Activated T-cell treated with anti-CD3 and anti-CD28 coated beads, Interleukin-2, amount 50 U/mL, for 72 hours (primary cell): Measurements from ENCODE around the gene ERI2. TPM values are rescaled to one million over a fixed set of nuclear protein-coding genes. Genes with fewer than 3 reads are reported as not detected.

Experiments used
- ATAC-seq, 2 donors: fragments of 150-1000 bp; cut with Tn5 transposase; replicated peaks in 1 of 2; 2 replicates each; pipeline ENCODE4 v1.10.0; 2021; ENCODE audit warnings: moderate library complexity in 2 of 2, mild to moderate bottlenecking in 1 of 2
- DNase-seq, 2 donors: peaks; one replicate each; pipeline ENCODE4 v3.0.0; 2021 to 2022; ENCODE audit warnings: mixed read lengths in 1 of 2
- H3K27ac Mint-ChIP-seq: one replicate; pipeline ENCODE4 v1.8.0; 2022; ENCODE audit warnings: mild to moderate bottlenecking, moderate library complexity, mixed read lengths
- H3K27me3 Mint-ChIP-seq: one replicate; pipeline ENCODE4 v1.8.0; 2022; ENCODE audit warnings: low read depth, mixed read lengths
- H3K36me3 Mint-ChIP-seq, 2 donors: one replicate each; pipeline ENCODE4 v1.8.0; 2022; ENCODE audit warnings: mixed read lengths in 2 of 2, mild to moderate bottlenecking in 1 of 2; ENCODE audit not compliant: insufficient read depth in 2 of 2
- H3K4me1 Mint-ChIP-seq: one replicate; pipeline ENCODE4 v1.8.0; 2022; ENCODE audit warnings: low read depth, mixed read lengths
- H3K4me3 Mint-ChIP-seq, 2 donors: one replicate each; pipeline ENCODE4 v1.8.0; 2022; ENCODE audit warnings: mild to moderate bottlenecking in 2 of 2, mixed read lengths in 2 of 2, moderate library complexity in 2 of 2
- H3K9me3 Mint-ChIP-seq, 2 donors: one replicate each; pipeline ENCODE4 v1.8.0; 2022; ENCODE audit warnings: mixed read lengths in 2 of 2
- total RNA-seq, 2 donors: library from RNA; stranded (reverse); gene quantifications; one replicate each; pipeline ENCODE4 v1.2.3, GENCODE V29; 2022

ERI2 gene
- 10 to 100 TPM; 20.8 to 24.7 TPM for total RNA-seq

- peak; percentile 79 to 84 for DNase-seq
- peak within 1 kb of the TSS; percentile 98 to 99 for H3K4me3 Mint-ChIP-seq
- H3K27me3 Mint-ChIP-seq, result no peaks in the 10 kb centered on the region
- peak; percentile 88 to 92 for ATAC-seq
- peak within 1 kb of the TSS; percentile 98 for H3K27ac Mint-ChIP-seq
- H3K4me1 Mint-ChIP-seq, result peaks cover 21% of the 10 kb centered on the region
- H3K9me3 Mint-ChIP-seq, result no peaks in the 10 kb centered on the region
- peaks cover 1 to 8% of the 10 kb centered on the region in 2 donors for H3K36me3 Mint-ChIP-seq
These were observed at the start of gene ERI2, which contains the start of gene REXO5 for GRCh38 chr16:20806168-20807050. Gene ERI2, minus strand, starts transcription at chr16:20806472. Its CDS starts 42 bp downstream, at chr16:20806430. Gene REXO5, plus strand, starts transcription at chr16:20806527. Its CDS starts 427 bp downstream, at chr16:20806954.

- Mint-ChIP-seq H3K27ac (no peak overlapping the region), H3K9me3 (no peaks in the 10 kb centered on the region), H3K27me3 (no peaks in the 10 kb centered on the region), H3K4me1 (peaks cover 3% of the 10 kb centered on the region), H3K4me3 (no peak overlapping the region), H3K36me3 (peaks cover 0 to 3% of the 10 kb centered on the region in 2 donors)
- DNase-seq, result no peak
- ATAC-seq, result no peak
These were observed 48.7 kb upstream of the ERI2 start for GRCh38 chr16:20854963-20855362.

GRCh38 chr16:20853981-20854620, 47.8 kb upstream of the ERI2 start:
- no peaks in the 10 kb centered on the region for H3K36me3 Mint-ChIP-seq

GRCh38 chr16:20853143-20853542, 46.9 kb upstream of the ERI2 start:
- H3K27ac Mint-ChIP-seq, result peak overlapping the region; percentile 14
- no peaks in the 10 kb centered on the region for H3K36me3 Mint-ChIP-seq
- no peak for DNase-seq
- no peaks in the 10 kb centered on the region for H3K9me3 Mint-ChIP-seq
- H3K4me3 Mint-ChIP-seq, result no peak overlapping the region
- ATAC-seq, result no peak
- H3K4me1 Mint-ChIP-seq, result peaks cover 4% of the 10 kb centered on the region
- no peaks in the 10 kb centered on the region for H3K27me3 Mint-ChIP-seq

More at GRCh38 chr16:20853981-20854620, 47.8 kb upstream of the ERI2 start:
- Mint-ChIP-seq H3K4me1 (peaks cover 4% of the 10 kb centered on the region), H3K27ac (peak overlapping the region; percentile 48), H3K9me3 (no peaks in the 10 kb centered on the region), H3K27me3 (no peaks in the 10 kb centered on the region), H3K4me3 (no peak overlapping the region)
- ATAC-seq, result no peak
- no peak for DNase-seq

- no peaks in the 10 kb centered on the region for H3K9me3 Mint-ChIP-seq
These were observed 45.3 kb upstream of the ERI2 start for GRCh38 chr16:20851601-20852000.

GRCh38 chr16:20850981-20851380, 44.7 kb upstream of the ERI2 start:
- Mint-ChIP-seq H3K9me3 (no peaks in the 10 kb centered on the region), H3K27ac (no peak overlapping the region), H3K27me3 (no peaks in the 10 kb centered on the region), H3K36me3 (no peaks in the 10 kb centered on the region), H3K4me1 (peaks cover 4% of the 10 kb centered on the region), H3K4me3 (no peak overlapping the region)
- DNase-seq (no peak), ATAC-seq (no peak)

More at GRCh38 chr16:20851601-20852000, 45.3 kb upstream of the ERI2 start:
- Mint-ChIP-seq H3K4me3 (no peak overlapping the region), H3K27ac (no peak overlapping the region), H3K27me3 (no peaks in the 10 kb centered on the region), H3K4me1 (peaks cover 4% of the 10 kb centered on the region), H3K36me3 (no peaks in the 10 kb centered on the region)
- ATAC-seq, result no peak
- no peak for DNase-seq

- Mint-ChIP-seq H3K36me3 (no peaks in the 10 kb centered on the region), H3K27me3 (no peaks in the 10 kb centered on the region), H3K9me3 (no peaks in the 10 kb centered on the region), H3K4me3 (no peak overlapping the region), H3K4me1 (peaks cover 10% of the 10 kb centered on the region), H3K27ac (no peak overlapping the region)
- ATAC-seq, result peak in 1 of 2 donors; percentile 56
- peak; percentile 58 to 68 for DNase-seq
These were observed 43.5 kb upstream of the ERI2 start for GRCh38 chr16:20849589-20850390.

- H3K36me3 Mint-ChIP-seq, result peaks cover 0 to 4% of the 10 kb centered on the region in 2 donors
- no peaks in the 10 kb centered on the region for H3K9me3 Mint-ChIP-seq
- peaks cover 22% of the 10 kb centered on the region for H3K4me1 Mint-ChIP-seq
- H3K27me3 Mint-ChIP-seq, result no peaks in the 10 kb centered on the region
- no peak overlapping the region for H3K4me3 Mint-ChIP-seq
- H3K27ac Mint-ChIP-seq, result no peak overlapping the region
- DNase-seq, result no peak
- no peak for ATAC-seq
These were observed 41.3 kb upstream of the ERI2 start for GRCh38 chr16:20847550-20847949.

GRCh38 chr16:20846551-20846950, 40.3 kb upstream of the ERI2 start:
- Mint-ChIP-seq H3K36me3 (peaks cover 0 to 6% of the 10 kb centered on the region in 2 donors), H3K9me3 (no peaks in the 10 kb centered on the region), H3K27ac (no peak overlapping the region), H3K27me3 (no peaks in the 10 kb centered on the region), H3K4me3 (no peak overlapping the region), H3K4me1 (peaks cover 22% of the 10 kb centered on the region)
- no peak for DNase-seq
- no peak for ATAC-seq

GRCh38 chr16:20846030-20846429, 39.8 kb upstream of the ERI2 start:
- Mint-ChIP-seq H3K27me3 (no peaks in the 10 kb centered on the region), H3K4me3 (no peak overlapping the region), H3K36me3 (peaks cover 2 to 8% of the 10 kb centered on the region in 2 donors), H3K27ac (no peak overlapping the region), H3K9me3 (no peaks in the 10 kb centered on the region), H3K4me1 (peaks cover 22% of the 10 kb centered on the region)
- DNase-seq (no peak), ATAC-seq (no peak)

GRCh38 chr16:20844588-20844987, 38.3 kb upstream of the ERI2 start:
- Mint-ChIP-seq H3K4me1 (peaks cover 18% of the 10 kb centered on the region), H3K27me3 (no peaks in the 10 kb centered on the region), H3K4me3 (no peak overlapping the region), H3K36me3 (peaks cover 2 to 8% of the 10 kb centered on the region in 2 donors), H3K27ac (peak overlapping the region; percentile 44), H3K9me3 (no peaks in the 10 kb centered on the region)
- DNase-seq, result no peak
- peak; percentile 37 to 50 for ATAC-seq

- peak overlapping the region in 1 of 2 donors; percentile 3 for H3K4me3 Mint-ChIP-seq
- DNase-seq (no peak), ATAC-seq (no peak)
- H3K27me3 Mint-ChIP-seq, result no peaks in the 10 kb centered on the region
- peaks cover 18% of the 10 kb centered on the region for H3K4me1 Mint-ChIP-seq
- H3K9me3 Mint-ChIP-seq, result no peaks in the 10 kb centered on the region
- H3K36me3 Mint-ChIP-seq, result peaks cover 2 to 8% of the 10 kb centered on the region in 2 donors
- H3K27ac Mint-ChIP-seq, result peak overlapping the region; percentile 44
These were observed 37.8 kb upstream of the ERI2 start for GRCh38 chr16:20844054-20844453.
